GM18511 (cell line): ENCODE data around the gene CYB561D1.
A peak's percentile ranks its signal among the peaks of the same experiment; 100 is the strongest.

ENCODE experiments used
- ATAC-seq: cut with Tn5 transposase; IDR thresholded peaks from one replicate; pipeline ENCODE4 v1.9.1; 2021; ENCODE audit warnings: mild to moderate bottlenecking, moderate library complexity; ENCODE audit not compliant: unreplicated experiment

CYB561D1 gene

GRCh38 chr1:109527846-109528695, 34.2 kb downstream of the CYB561D1 start:
- no peak for ATAC-seq

- no peak for ATAC-seq
Observed at GRCh38 chr1:109528712-109529111, 34.8 kb downstream of the CYB561D1 start.

GRCh38 chr1:109529881-109530456, 36.1 kb downstream of the CYB561D1 start:
- no peak for ATAC-seq

- no peak for ATAC-seq
Observed at GRCh38 chr1:109530457-109531087, 36.7 kb downstream of the CYB561D1 start.

- ATAC-seq, result no peak
Observed at GRCh38 chr1:109531380-109531779, 37.5 kb downstream of the CYB561D1 start.

- no peak for ATAC-seq
Observed at GRCh38 chr1:109531826-109532364, 38.0 kb downstream of the CYB561D1 start.

GRCh38 chr1:109532365-109533136, 38.7 kb downstream of the CYB561D1 start:
- ATAC-seq, result peak; percentile 87

GRCh38 chr1:109534307-109534858, 40.5 kb downstream of the CYB561D1 start:
- ATAC-seq, result no peak

- no peak for ATAC-seq
Observed at GRCh38 chr1:109535481-109535880, 41.6 kb downstream of the CYB561D1 start.

- no peak for ATAC-seq
Observed at GRCh38 chr1:109535971-109536491, 42.1 kb downstream of the CYB561D1 start.

GRCh38 chr1:109537450-109538178, 43.7 kb downstream of the CYB561D1 start:
- ATAC-seq, result no peak

- no peak for ATAC-seq
Observed at GRCh38 chr1:109538827-109539555, 45.1 kb downstream of the CYB561D1 start.

GRCh38 chr1:109539676-109540075, 45.8 kb downstream of the CYB561D1 start, which contains the start of gene GPR61:
TSS of gene GPR61 (plus strand) at chr1:109539872. CDS start at chr1:109543023, 3,151 bp downstream.
- ATAC-seq, result no peak

GRCh38 chr1:109541102-109541501, 47.2 kb downstream of the CYB561D1 start:
- ATAC-seq, result no peak

GRCh38 chr1:109542657-109543056, 48.8 kb downstream of the CYB561D1 start:
- ATAC-seq, result no peak

- no peak for ATAC-seq
Observed at GRCh38 chr1:109543283-109543987, 49.5 kb downstream of the CYB561D1 start.

GRCh38 chr1:109543988-109544735, 50.3 kb downstream of the CYB561D1 start:
- no peak for ATAC-seq
